Heart left ventricle (tissue), 13 donors: ENCODE results near the gene SLC25A22.

ENCODE experiments used
- CTCF ChIP-seq, 12 donors: fragments of 200-600 bp; sonication (generic) in 4 of 12; IDR thresholded peaks; one replicate each; pipeline versions ENCODE4 v1.5.0 to v1.8.0; 2018 to 2022; ENCODE audit warnings: antibody characterized with exemption in 12 of 12, mild to moderate bottlenecking in 5 of 12
- POLR2A ChIP-seq, 2 donors: fragments of 450-650 bp; IDR thresholded peaks; one replicate each; pipeline ENCODE4 v1.6.1; 2017; ENCODE audit warnings: antibody characterized with exemption in 2 of 2, mild to moderate bottlenecking in 2 of 2, moderate library complexity in 2 of 2
- donor health status: ischemic (EF 13 %, LVEDD 7.1; RV severe dilation, severe dysfunction).
- donor health status: DM: no; HTN: yes; CAD: no.
- donor health status: DM: no; HTN: no; CAD: no.
- donor health status: ischemic (EF 25% LVEDD 6.9; RV normal size, moderate dysfunction).
- donor health status: ischemic (EF 25% LVEDD 5.7; RV mildly dilated, moderate dysfunction).
- donor health status: ischemic (EF 35%, LVEDD 5.7; RV mildly dilated, moderate dysfunction).
- donor health status: nonischemic (EF 11% LVEDD 7.7; RV severe dilation, severe dysfunction).
- donor health status: DM: yes; HTN: yes; CAD: no.
- donor health status: PGD.
- donor health status: ischemic (EF 29% LVEDD 5.4; RV normal size, mild dysfunction).
- donor health status: nonischemic (EF 23%, LVEDD 6.1; RV moderate dilation, normal function).

DNA sequence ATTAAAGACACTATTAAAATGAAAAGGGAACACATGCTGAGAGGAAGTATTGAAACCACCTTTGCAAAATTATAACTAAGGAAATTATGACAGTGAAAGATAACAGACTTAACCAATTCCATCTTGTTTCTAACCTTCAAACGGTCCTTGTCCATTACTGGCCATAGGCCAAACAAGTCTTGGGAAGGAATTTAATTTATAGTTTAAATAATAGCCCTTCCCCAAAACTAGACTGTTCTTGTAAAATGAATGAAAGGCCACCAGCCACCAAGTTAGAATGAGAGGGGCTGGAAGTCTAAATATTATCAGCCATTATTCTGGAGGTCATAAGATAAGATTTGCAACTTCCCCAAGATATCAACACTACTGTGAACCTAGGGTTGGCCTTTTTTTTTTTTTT, 52.7 kb downstream of the SLC25A22 start:
- TF ChIP-seq CTCF (IDR thresholded peaks at IDR 0.05) (no peak), POLR2A (IDR thresholded peaks at IDR 0.05) (no peak)
